OCI-LY7 (cell line): ENCODE measurements around the gene AP3S2. TPM values are rescaled to one million over a fixed set of nuclear protein-coding genes. Genes with fewer than 3 reads are reported as not detected.

Source experiments
- BruUV-seq: library from RNA; stranded (reverse); fragments of 400-500 nt; replicated peaks from 2 replicates; lab custom pipeline; 2021; lab: Mats Ljungman, UMichigan
- CTCF ChIA-PET: fragments of 300-600 bp; sonication (Branson Sonifier 250); formaldehyde crosslinking; loops from one replicate; lab custom pipeline; 2022; ENCODE audit warnings: antibody characterized with exemption; ENCODE audit not compliant: unreplicated experiment; lab: Charles Lee
- POLR2A ChIA-PET: fragments of 300-600 bp; sonication (Branson Sonifier 250); formaldehyde crosslinking; loops from one replicate; lab custom pipeline; 2022; ENCODE audit warnings: antibody characterized with exemption; lab: Charles Lee
- DNase-seq: peaks from one replicate; pipeline ENCODE4 v3.0.0-alpha.2; 2015; ENCODE audit warnings: low spot score
- H2AFZ ChIP-seq: fragments of 200-600 bp; sonication (generic), shearing (Covaris generic); 2 replicates; pipeline ENCODE4 v1.6.1; 2014; ENCODE audit warnings: mild to moderate bottlenecking, antibody characterized with exemption, low read length, moderate library complexity
- H3K27ac ChIP-seq: fragments of 200-600 bp; sonication (generic); 2 replicates; pipeline ENCODE4 v1.5.1; 2014; ENCODE audit warnings: mixed run types, low read depth, mild to moderate bottlenecking, moderate library complexity, low read length, inconsistent platforms; ENCODE audit not compliant: poor library complexity, severe bottlenecking
- H3K36me3 ChIP-seq: fragments of 200-600 bp; sonication (generic); 2 replicates; pipeline ENCODE4 v1.6.1; 2014; ENCODE audit warnings: mild to moderate bottlenecking, antibody characterized with exemption, low read length, moderate library complexity, mixed read lengths; ENCODE audit not compliant: insufficient read depth
- H3K4me1 ChIP-seq: fragments of 200-600 bp; sonication (generic); 2 replicates; pipeline ENCODE4 v1.5.1; 2014; ENCODE audit warnings: mild to moderate bottlenecking, low read length; ENCODE audit not compliant: insufficient read depth, poor library complexity, severe bottlenecking
- H3K4me2 ChIP-seq: fragments of 200-600 bp; sonication (generic); 2 replicates; pipeline ENCODE4 v1.6.1; 2014; ENCODE audit warnings: mild to moderate bottlenecking, low read length
- H3K4me3 ChIP-seq: fragments of 200-600 bp; sonication (generic); 2 replicates; pipeline ENCODE4 v1.5.1; 2014; ENCODE audit warnings: mild to moderate bottlenecking, low read depth, low read length; ENCODE audit not compliant: poor library complexity, severe bottlenecking
- H3K79me2 ChIP-seq: fragments of 200-600 bp; sonication (generic); 2 replicates; pipeline ENCODE4 v1.6.1; 2016; ENCODE audit warnings: low read depth, mild to moderate bottlenecking, low read length, moderate library complexity, mixed read lengths; ENCODE audit not compliant: insufficient read depth
- H3K9me2 ChIP-seq: fragments of 200-600 bp; sonication (generic); 2 replicates; pipeline ENCODE4 v1.6.1; 2016; ENCODE audit warnings: mild to moderate bottlenecking, low read length, mixed read lengths; ENCODE audit not compliant: insufficient read depth
- H3K9me3 ChIP-seq: fragments of 200-600 bp; sonication (generic); 2 replicates; pipeline ENCODE4 v1.6.1; 2014; ENCODE audit warnings: mild to moderate bottlenecking, mixed run types, low read length, mixed read lengths
- H4K20me1 ChIP-seq: fragments of 200-600 bp; sonication (generic); 2 replicates; pipeline ENCODE4 v1.6.1; 2014; ENCODE audit warnings: mild to moderate bottlenecking, antibody characterized with exemption, low read length, moderate library complexity, mixed read lengths; ENCODE audit not compliant: insufficient read depth
- EZH2phosphoT487 ChIP-seq: fragments of 200-600 bp; sonication (generic); IDR thresholded peaks from 2 replicates; pipeline ENCODE4 v1.6.1; 2018; ENCODE audit warnings: low read depth, borderline replicate concordance, mild to moderate bottlenecking, mixed run types, antibody characterized with exemption, low read length, moderate library complexity, mixed read lengths
- intact Hi-C: fragments of 100-400 bp; cut with micrococcal nuclease; formaldehyde crosslinking; loops from one replicate; pipeline ENCODE4 v1.10.0; 2022; ENCODE audit not compliant: unreplicated experiment
- total RNA-seq, 2 experiments: library from RNA; depleted of rRNA in 1 of 2; stranded (reverse); fragments of >200 nt in 1 of 2; shearing (Covaris generic) in 1 of 2; gene quantifications; 2 replicates each; pipeline ENCODE4 v1.2.3, GENCODE V29; 2014 to 2022
- TF ChIP-seq, protein P1 (sequence below): fragments of 200-600 bp; sonication (generic); conservative IDR thresholded peaks from 2 replicates; pipeline ENCODE4 v1.5.1; 2014; ENCODE audit warnings: mild to moderate bottlenecking, antibody characterized with exemption, low read length, moderate library complexity, mixed read lengths

The AP3S2 gene
- total RNA-seq, 2 experiments from 2014 or later: 20.8 to 30.4 TPM

DNA sequence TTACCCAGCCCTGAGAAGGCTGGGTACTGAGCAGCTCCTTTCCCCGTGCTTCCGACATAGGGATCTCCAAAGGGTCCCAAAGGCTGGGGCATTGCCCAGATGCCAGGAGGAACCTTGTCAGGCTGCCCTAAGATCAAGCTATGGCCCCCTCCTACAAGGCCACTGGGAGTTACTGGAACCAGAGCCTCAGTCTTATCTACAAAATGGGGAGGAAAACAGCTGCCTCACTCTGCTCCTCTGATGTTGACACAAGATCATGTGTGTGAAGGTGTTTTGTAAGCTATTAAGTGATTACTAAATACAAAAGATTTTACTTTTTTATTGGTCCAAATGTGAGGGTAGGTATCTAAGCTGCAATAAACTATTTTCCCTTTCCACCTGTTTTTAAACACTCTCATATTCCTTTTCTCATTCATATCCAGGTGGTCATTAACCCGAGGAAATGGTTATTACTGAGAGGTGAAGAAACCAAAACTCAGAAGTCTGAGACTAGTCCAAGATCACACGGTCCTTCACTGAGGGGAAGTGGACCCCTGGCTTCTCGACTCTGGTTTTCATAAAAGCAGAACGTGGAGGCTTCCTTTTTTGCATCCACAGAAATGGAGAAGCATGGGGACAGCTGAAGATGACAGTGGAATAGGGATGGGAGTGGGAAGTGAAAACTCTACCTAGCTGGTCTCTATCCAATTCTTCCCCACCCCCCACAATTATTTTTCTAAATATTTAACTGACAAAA lies 17.3 kb upstream of the AP3S2 start:
- H2AFZ ChIP-seq: no peak overlapping the region
- H3K4me3 ChIP-seq: no peak overlapping the region
- no peaks in the 10 kb centered on the region for H3K79me2 ChIP-seq
- H3K4me1 ChIP-seq: no peaks in the 10 kb centered on the region
- no peak for DNase-seq
- intact Hi-C loops: no loop called here
- H3K9me3 ChIP-seq: no peaks in the 10 kb centered on the region
- H4K20me1 ChIP-seq: no peaks in the 10 kb centered on the region
- H3K9me2 ChIP-seq: no peaks in the 10 kb centered on the region
- H3K4me2 ChIP-seq: no peak overlapping the region
- POLR2A ChIA-PET: interaction anchor here (0.8 to 1.1 kb wide), 2 partner anchors 11 to 59 kb away, joined by 3 read pairs; no protein-coding TSS in a partner anchor
- TF ChIP-seq, protein P1, sequence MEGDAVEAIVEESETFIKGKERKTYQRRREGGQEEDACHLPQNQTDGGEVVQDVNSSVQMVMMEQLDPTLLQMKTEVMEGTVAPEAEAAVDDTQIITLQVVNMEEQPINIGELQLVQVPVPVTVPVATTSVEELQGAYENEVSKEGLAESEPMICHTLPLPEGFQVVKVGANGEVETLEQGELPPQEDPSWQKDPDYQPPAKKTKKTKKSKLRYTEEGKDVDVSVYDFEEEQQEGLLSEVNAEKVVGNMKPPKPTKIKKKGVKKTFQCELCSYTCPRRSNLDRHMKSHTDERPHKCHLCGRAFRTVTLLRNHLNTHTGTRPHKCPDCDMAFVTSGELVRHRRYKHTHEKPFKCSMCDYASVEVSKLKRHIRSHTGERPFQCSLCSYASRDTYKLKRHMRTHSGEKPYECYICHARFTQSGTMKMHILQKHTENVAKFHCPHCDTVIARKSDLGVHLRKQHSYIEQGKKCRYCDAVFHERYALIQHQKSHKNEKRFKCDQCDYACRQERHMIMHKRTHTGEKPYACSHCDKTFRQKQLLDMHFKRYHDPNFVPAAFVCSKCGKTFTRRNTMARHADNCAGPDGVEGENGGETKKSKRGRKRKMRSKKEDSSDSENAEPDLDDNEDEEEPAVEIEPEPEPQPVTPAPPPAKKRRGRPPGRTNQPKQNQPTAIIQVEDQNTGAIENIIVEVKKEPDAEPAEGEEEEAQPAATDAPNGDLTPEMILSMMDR: no peak
- TF ChIP-seq EZH2phosphoT487: no peak
- no peak overlapping the region for H3K27ac ChIP-seq
- H3K36me3 ChIP-seq: no peaks in the 10 kb centered on the region
- CTCF ChIA-PET: no interaction called here
- no TSS peak for BruUV-seq

DNA sequence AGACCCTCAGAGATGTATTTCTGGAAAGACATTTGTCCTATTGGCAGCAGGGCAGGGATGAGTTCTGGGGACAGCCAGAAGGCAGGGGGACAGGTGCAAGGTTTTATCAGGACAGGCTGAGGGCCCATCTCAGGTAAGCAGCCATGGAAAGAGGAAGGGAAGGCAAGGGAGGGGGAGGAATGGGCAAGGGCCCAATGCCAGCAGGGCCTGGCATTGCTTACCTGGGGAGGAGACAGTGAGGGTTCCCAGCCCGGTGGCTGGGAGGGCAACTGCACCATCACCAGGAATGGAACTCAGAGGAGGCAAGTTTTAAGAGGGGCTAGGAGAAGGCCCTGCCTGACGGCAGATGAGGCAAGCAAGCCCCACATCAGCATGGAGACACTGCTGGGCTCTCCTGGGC lies 15.8 kb upstream of the AP3S2 start:
- BruUV-seq: no TSS peak
- Histone ChIP-seq H3K79me2 (no peaks in the 10 kb centered on the region), H2AFZ (no peak overlapping the region), H3K9me2 (no peaks in the 10 kb centered on the region), H3K4me1 (no peaks in the 10 kb centered on the region), H4K20me1 (no peaks in the 10 kb centered on the region), H3K4me2 (no peak overlapping the region), H3K27ac (no peak overlapping the region), H3K36me3 (no peaks in the 10 kb centered on the region), H3K4me3 (no peak overlapping the region), H3K9me3 (no peaks in the 10 kb centered on the region)
- POLR2A ChIA-PET: interaction anchor here (0.5 kb wide), 1 partner anchor 161 kb away, joined by 3 read pairs; no protein-coding TSS in a partner anchor
- CTCF ChIA-PET: no interaction called here
- no peak for DNase-seq
- intact Hi-C loops: no loop called here
- TF ChIP-seq, protein P1: no peak
- TF ChIP-seq EZH2phosphoT487: no peak

DNA sequence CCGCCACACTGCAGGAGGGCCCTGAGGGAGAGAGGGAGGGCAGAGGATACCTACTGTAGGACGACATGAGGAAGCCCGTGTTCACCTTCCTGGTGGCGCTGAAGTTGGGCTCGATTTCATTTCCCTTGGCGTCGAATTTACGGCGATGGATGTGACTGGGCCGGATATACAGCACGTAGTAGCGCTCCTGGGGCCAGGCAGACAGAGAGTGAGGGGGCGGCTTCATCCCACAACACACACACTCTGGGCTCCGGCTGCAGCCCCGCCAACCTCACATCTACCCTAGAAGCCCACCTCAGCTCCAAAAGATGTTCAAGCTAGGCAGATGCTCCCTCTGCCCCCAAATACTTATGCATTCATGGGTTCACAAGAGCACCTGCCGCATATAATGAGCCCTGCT lies 14.4 kb upstream of the AP3S2 start:
- no peak for DNase-seq
- Histone ChIP-seq H3K4me3 (no peak overlapping the region), H3K9me3 (no peaks in the 10 kb centered on the region), H3K79me2 (no peaks in the 10 kb centered on the region), H3K4me1 (no peaks in the 10 kb centered on the region), H2AFZ (no peak overlapping the region), H3K9me2 (no peaks in the 10 kb centered on the region), H3K36me3 (no peaks in the 10 kb centered on the region), H3K27ac (no peak overlapping the region), H3K4me2 (no peak overlapping the region), H4K20me1 (no peaks in the 10 kb centered on the region)
- POLR2A ChIA-PET: no interaction called here
- CTCF ChIA-PET: no interaction called here
- no TSS peak for BruUV-seq
- no peak for TF ChIP-seq EZH2phosphoT487
- TF ChIP-seq, protein P1: no peak
- intact Hi-C loops: no loop called here
